GM19193 (cell line): ENCODE results near the gene RASSF4.

ENCODE experiments used
- POLR2A ChIP-seq: IDR thresholded peaks from 4 replicates; pipeline ENCODE4 v1.6.1; 2011; ENCODE audit not compliant: insufficient read depth, insufficient read length; ENCODE audit errors: extremely low read depth

Gene RASSF4

DNA sequence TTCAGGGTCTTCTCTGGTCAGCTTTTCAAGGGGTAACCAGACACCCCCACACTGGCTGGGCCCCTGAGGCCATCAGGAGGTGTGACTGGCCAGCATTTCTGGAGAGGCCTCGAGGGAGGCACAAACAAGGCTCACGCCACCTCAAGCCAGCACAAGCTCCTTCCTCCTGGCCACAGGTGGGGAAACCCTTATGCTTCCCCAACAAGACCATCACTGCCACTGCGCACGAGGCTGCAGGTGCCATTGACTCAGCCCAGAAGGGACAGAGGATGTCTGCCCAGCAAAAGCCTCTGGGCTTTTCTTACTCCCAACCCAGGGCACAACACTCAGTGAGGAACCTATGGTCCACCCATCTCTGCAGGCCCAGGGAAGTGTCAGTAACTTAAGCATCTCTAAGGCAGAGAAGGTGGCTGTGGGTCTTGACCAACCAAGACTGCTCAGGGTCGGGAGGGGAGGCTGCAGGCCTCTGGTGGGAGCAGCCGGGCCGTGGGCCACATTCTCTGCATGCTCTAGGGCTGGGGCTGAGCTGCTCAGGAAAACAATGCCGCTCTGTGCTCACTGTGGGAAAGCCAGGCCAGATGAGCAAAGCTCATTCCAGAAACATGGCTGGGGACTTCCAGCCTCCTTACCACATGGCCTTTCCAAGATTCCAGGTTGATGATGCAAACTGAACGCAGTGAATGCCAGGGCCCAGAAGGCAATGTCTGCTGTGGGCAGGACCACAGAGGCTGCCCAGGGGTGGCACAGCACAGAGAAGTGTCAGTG is 24.2 kb upstream of the RASSF4 start:
- no peak for TF ChIP-seq POLR2A

DNA sequence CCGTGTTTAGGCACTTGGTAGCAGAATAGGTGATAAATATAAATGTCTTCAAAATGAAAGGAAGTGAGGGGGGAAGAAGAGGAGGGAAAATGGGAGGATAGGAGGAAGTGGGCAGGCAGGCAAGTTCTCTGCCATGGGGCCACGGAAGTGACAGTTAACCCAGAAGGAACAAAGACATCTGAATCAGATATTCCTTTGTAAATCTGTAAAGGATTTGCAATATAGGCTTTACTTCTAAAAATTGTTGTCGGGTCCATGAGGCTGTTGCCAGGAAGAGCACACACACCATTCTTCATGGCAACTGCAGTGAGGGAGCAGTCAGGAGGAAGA is 23.7 kb upstream of the RASSF4 start:
- TF ChIP-seq POLR2A, result no peak

DNA sequence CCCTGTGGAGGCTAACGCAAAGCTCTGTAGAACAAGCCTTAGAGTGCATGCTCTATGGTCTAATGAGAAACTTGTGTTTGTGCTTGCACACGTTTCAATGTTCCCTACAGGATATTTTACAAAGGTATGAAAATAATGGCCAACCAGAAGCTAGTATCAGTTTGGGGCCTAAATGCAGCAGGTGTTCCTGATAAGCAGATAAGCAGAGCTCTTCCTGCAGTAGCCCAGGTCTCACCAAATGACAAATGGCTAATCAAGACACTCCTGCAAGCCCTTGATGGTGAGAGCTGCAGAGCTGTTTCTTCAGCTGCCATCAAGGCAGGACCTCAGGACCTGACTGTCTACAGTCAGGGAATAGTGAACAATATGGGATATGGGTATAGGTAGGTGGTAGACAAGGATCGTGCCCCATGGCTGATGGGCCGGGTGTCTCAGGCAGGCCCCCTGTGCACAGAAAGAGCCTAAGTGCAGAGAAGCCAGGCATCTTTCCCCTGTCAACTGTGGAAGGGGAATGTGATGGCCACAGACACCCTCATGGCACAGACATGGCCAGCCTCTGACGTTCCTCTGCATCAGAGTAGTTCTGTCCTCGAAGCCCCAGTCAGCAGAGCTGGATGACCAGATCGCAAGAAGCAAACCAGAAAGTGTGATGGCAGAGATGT is 23.2 kb upstream of the RASSF4 start:
- TF ChIP-seq POLR2A, result no peak

DNA sequence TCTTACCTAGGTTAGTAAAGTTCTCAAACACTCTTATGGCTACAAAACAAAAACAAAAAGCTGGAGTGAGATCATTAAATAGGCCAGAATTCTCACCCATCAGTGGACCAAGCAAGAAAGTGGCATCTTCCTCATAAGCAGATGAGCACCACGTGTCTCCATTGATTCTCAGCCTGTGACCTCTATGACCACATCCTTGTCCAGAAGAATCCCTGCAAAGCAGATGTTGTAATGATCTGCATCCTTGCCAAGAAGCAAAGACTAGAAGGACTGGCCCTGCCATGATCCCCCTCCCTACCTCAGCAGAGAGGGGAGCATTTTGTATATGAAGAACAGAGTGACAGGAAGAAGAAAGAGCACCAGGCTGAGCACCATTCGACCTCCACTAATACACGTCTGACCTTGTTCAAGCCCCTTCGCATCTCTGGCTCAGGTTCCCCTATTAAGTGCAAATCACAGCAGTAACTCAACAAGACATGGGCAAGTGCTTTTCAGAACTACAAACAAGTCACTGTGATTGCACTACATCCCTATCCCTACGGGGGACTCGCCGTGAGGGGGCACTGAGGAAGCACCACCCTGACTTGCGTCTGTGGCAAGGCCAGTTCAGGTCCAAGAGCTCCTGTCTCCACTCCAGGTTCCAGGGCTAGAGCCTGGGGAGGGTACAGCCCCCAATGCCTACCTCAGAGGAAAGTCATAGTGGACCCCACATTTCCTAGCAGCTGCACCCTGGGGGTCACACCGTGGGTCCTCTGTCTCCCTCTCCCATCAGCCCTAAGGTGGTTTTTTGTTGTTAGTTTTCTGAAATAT is 22.2 kb upstream of the RASSF4 start:
- no peak for TF ChIP-seq POLR2A

DNA sequence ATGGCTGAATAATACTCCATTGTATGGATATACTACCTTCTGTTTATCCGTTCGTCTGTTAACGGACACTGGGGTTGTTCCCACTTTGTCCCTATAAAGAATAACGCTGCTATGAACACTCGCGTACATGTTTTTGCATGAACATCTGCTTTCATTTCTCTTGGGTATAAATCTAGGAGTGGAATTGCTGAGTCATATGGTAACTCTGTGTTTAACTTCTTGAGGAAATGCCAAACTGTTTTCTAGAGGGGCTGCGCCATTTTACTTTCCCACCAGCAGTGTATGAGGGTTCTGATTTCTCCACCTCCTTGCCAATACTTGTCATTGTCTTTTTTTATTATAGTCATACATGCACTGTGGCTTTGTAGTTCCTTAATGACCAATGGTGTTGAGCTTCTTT is 20.6 kb upstream of the RASSF4 start:
- no peak for TF ChIP-seq POLR2A

DNA sequence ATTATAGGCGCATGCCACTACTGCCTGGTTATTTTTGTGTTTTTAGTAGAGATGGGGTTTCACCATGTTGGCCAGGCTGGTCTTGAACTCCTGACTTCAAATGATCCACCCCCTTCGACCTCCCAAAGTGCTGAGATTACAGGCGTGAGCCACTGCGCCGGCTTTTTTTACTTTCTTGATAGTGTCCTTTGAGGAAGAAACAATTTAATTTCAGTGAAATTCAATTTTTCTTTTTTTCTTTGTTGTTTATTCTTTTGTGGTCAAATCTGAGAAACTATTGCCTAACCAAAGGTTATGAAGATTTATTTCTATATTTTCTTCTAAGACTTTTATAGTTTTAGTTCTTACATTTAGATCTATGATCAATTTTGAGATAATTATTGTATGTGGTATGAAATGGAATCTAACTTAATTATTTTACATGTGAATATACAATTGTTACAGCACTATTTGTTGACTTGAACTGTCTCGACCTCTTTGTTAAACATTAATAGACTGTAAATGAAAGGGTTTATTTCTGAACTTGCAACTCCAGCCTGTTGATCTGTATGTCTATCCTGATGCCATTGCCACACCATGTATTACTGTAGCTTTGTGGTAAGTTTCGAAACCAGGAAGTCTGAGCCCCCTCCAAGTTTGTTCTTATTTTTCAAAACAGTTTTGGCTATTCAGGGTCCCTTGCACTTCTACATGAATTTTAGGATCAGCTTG is 19.8 kb upstream of the RASSF4 start:
- TF ChIP-seq POLR2A, result no peak

DNA sequence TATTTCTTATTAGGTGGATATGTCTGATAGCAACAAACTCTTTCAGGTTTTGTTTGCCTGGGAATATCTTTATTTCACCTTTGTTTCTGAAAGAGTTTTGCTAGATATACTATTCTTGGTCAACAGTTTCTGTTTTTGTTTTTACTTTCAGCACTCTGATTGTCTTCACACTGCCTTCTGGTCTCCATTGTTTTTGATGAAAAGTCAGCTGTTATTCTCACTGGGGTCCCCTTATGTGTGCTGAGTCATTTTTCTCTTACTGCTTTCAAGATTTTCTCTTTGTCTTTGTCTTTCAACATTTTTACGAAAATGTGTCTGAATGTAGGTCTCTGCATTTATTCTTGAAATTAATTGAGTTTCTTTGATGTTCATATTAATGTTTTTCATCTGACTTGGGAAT is 15.2 kb upstream of the RASSF4 start:
- TF ChIP-seq POLR2A, result no peak

DNA sequence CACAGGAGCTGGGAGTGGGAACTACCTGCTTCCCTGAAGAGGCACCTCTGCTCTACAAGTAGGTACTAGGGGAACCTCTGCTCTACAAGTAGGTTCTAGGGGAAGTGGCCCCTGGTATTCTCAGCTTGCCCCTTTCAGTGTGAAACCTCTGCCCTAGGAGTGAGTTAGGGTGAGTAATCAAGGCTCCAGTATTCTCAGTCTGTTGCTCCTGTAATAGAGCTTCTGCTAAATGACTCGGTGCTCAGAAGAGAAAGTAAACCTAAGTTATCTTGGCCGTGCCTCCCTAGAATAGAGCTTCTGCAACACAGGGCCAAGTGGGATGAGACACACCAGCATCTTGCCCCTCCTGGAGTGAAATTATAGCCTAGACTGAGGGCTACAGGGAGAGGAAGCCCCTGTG is 13.4 kb upstream of the RASSF4 start:
- TF ChIP-seq POLR2A, result no peak

DNA sequence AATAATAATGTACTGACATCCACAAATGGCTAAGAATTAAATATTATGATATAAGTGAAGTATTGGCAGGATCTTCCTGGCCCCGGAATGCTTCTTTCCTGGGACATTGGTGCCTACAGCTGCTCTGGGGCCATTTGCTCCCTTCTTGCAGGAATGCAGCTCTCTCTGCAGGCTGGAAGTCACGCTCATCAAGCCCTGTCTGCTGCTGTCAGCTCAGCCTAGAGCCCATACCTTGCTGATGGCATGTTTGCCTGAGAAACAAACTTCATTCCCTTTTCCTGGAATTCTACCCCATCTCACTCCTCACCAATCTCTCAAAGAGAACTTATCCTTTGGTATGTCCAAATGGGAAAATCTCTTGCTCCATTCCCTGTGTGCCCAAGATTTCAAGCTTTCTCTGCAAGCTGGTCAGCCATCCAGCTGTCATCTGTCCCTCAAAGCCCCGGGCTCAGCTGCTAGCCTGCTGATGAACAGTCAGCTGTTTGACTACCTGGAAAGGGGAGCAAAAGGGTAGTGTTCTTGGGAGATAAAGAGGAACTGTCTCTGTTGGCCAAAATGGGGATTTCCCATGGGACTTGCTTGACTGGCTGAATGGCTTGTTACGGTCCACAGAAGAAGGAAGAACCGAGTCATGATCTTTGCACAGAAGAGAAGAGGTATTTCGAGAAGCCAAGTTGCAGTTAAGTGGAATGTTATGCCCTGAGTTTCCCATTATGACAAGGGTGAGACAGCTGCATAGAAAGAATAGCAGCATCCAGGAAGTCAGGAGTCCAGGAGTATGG is 12.0 kb upstream of the RASSF4 start:
- no peak for TF ChIP-seq POLR2A

DNA sequence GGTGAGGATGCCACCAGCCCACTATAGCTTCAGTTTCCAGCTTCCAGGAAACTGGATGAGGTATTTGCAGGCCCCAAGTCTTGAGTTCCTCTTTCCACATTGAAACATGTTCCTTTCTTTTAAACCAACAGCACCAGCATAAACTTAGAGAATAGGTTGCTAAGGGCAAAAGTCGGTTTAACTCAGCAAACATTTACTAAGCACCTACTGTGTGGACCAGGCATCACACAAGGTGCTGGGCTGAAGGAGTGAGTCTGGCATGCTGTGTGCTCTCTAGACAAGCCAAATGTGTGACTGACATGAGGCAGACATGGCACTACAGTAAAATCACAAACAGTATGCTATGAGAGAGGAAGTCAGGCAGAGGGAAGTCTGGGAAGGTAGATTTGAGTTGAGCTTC is 11.0 kb upstream of the RASSF4 start:
- no peak for TF ChIP-seq POLR2A

DNA sequence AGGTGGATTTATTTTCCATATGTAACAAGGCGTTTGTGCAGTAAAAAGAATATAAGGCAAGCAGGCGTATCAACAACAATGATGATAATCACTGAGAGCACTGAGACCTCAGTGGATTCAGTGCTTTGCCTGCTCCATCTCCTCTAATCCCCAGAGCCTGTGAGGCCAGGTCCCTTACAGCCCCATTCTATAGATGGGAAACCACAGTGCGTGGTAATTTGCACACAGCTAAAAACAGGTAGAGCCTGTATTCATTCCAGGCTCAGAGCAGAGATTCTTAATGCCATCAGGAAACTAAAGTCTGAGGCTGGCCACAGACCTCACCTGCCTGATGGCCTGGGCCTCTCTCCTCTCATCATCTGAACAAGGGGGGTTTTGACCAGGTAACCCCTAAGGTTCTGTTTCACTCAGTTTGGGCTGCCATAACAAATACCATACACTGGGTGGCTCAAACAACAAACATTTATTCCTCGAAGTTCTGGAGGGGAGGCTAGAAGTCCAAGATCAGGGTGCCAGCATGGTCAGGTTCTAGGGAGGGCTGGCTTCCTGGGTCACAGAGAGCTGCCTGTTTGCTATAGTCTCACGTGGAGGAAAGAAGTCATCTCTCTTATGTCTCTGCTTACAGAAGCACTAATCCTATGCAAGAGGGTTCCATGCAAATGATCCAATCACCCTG is 10.3 kb upstream of the RASSF4 start:
- no peak for TF ChIP-seq POLR2A

DNA sequence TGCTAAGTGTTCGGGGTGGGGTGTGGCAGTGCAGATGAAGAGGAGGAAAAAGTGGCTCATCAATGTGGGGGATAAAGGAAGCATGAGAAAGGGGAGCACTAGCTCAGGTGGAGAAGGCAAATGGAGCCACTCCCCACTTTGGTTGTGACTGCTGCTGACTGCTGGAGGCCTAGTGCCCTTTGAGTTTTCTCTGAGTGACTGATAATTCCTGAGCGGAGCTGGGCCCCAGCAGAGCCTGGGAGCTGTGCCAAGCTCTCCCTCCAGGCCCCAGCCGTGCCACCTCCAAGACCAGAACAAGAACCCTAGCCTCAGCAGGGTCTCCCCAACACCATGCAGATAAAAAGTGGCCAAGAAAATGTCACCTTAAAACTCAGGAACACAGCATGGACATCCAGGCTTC is 9.7 kb upstream of the RASSF4 start:
- TF ChIP-seq POLR2A, result no peak

DNA sequence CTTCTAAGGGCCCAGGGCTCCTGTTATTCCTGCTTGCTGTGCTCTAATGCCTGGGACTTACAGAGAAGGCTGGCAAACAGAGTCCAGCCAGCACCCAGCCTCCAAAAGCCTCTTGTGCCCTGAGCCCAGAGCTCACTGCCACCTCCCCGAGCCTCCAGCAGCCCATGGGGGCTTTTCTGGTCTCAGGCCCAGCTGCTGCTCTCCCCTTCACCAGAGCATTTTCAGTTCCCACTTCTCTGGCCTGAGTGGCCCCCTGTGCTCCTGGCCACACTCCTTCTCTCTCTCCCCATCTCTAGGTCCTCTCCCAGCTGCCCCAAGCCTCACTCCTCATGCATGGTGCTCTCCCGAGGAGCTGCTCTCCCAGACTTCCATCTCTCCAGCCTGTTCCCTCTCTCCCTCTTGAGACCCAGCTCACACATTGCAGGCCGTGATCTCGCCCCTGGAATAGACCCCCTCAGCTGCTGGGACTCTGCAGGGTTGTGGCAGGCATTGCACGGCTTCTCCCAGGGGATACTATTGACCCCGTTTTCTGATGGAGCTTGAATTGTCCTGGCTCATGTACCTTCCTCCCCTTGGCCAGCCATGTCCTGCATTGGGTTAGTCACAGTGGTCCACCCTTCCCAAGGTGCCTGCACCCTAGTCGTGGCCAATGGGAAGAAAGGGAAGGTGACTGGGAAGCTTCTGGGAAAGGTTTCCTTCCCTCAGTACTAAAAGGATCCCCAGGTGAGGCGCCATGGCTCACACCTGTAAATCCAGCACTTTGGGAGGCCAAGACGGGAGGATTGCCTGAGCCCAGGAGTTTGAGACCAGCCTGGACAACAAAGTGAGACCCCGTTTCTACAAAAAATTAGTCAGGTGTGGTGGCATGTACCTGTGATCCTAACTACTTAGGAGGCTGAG is 9.0 kb upstream of the RASSF4 start:
- TF ChIP-seq POLR2A, result no peak
